Activated CD4-positive, alpha-beta memory T cell treated with anti-CD3 and anti-CD28 coated beads for 36 hours (primary cell): ENCODE measurements around the gene OXER1. TPM values are rescaled to one million over a fixed set of nuclear protein-coding genes. Genes with fewer than 3 reads are reported as not detected.

Experiments used
- CTCF ChIA-PET: fragments of 350-600 bp; sonication (Branson Sonifier 250); formaldehyde crosslinking; loops from one replicate; lab custom pipeline; 2021; ENCODE audit warnings: antibody characterized with exemption, inconsistent platforms; lab: Charles Lee
- POLR2A ChIA-PET: fragments of 350-600 bp; sonication (Branson Sonifier 250); formaldehyde crosslinking; loops from one replicate; lab custom pipeline; 2021; ENCODE audit warnings: antibody characterized with exemption; lab: Charles Lee
- DNase-seq: peaks from one replicate; pipeline ENCODE4 v3.0.0-alpha.2; 2020
- H3K27ac Mint-ChIP-seq: one replicate; pipeline ENCODE4 v1.8.0; 2021; ENCODE audit warnings: mixed read lengths
- H3K27me3 Mint-ChIP-seq: one replicate; pipeline ENCODE4 v1.8.0; 2021; ENCODE audit warnings: mixed read lengths
- H3K36me3 Mint-ChIP-seq: one replicate; pipeline ENCODE4 v1.8.0; 2021; ENCODE audit warnings: mixed read lengths
- H3K4me1 Mint-ChIP-seq: one replicate; pipeline ENCODE4 v1.8.0; 2021; ENCODE audit warnings: low read depth, mixed read lengths
- H3K4me3 Mint-ChIP-seq: one replicate; pipeline ENCODE4 v1.8.0; 2021; ENCODE audit warnings: mild to moderate bottlenecking, mixed read lengths
- H3K9me3 Mint-ChIP-seq: one replicate; pipeline ENCODE4 v1.8.0; 2021; ENCODE audit warnings: mixed read lengths
- intact Hi-C: fragments of 100-400 bp; cut with micrococcal nuclease; formaldehyde crosslinking; loops from one replicate; pipeline ENCODE4 v1.15.1; 2023
- total RNA-seq, 2 experiments: library from RNA; stranded (reverse); gene quantifications; one replicate each; pipeline ENCODE4 v1.2.3, GENCODE V29; 2021

OXER1 gene
- total RNA-seq, 2 experiments from 2014 or later: not detected

- Mint-ChIP-seq H3K4me1 (no peaks in the 10 kb centered on the region), H3K36me3 (no peaks in the 10 kb centered on the region), H3K9me3 (no peaks in the 10 kb centered on the region), H3K27ac (no peak overlapping the region), H3K27me3 (no peaks in the 10 kb centered on the region), H3K4me3 (no peak overlapping the region)
- ChIA-PET POLR2A (no interaction called here), CTCF (no interaction called here)
- DNase-seq: no peak
- intact Hi-C loops: no loop called here
These were observed 4.2 kb upstream of the OXER1 start for GRCh38 chr2:42767899-42768705.

- Mint-ChIP-seq H3K9me3 (no peaks in the 10 kb centered on the region), H3K27ac (no peak overlapping the region), H3K4me3 (no peak overlapping the region), H3K4me1 (no peaks in the 10 kb centered on the region), H3K36me3 (no peaks in the 10 kb centered on the region), H3K27me3 (no peaks in the 10 kb centered on the region)
- intact Hi-C loops: no loop called here
- CTCF ChIA-PET: no interaction called here
- DNase-seq: no peak
- POLR2A ChIA-PET: no interaction called here
These were observed 3.4 kb upstream of the OXER1 start for GRCh38 chr2:42767080-42767898.

- no peaks in the 10 kb centered on the region for H3K27me3 Mint-ChIP-seq
- no peaks in the 10 kb centered on the region for H3K9me3 Mint-ChIP-seq
- no peak overlapping the region for H3K27ac Mint-ChIP-seq
- CTCF ChIA-PET: no interaction called here
- H3K4me3 Mint-ChIP-seq: no peak overlapping the region
- POLR2A ChIA-PET: no interaction called here
- DNase-seq: no peak
- intact Hi-C loops: no loop called here
- no peaks in the 10 kb centered on the region for H3K36me3 Mint-ChIP-seq
- H3K4me1 Mint-ChIP-seq: no peaks in the 10 kb centered on the region
These were observed 1.8 kb upstream of the OXER1 start for GRCh38 chr2:42765686-42766085.

GRCh38 chr2:42764901-42765300 is 966 bp upstream of the OXER1 start:
- intact Hi-C loops: no loop called here
- Mint-ChIP-seq H3K4me1 (no peaks in the 10 kb centered on the region), H3K27ac (no peak overlapping the region), H3K9me3 (no peaks in the 10 kb centered on the region), H3K27me3 (no peaks in the 10 kb centered on the region), H3K4me3 (no peak overlapping the region), H3K36me3 (no peaks in the 10 kb centered on the region)
- ChIA-PET POLR2A (no interaction called here), CTCF (no interaction called here)
- no peak for DNase-seq

- Mint-ChIP-seq H3K4me1 (no peaks in the 10 kb centered on the region), H3K4me3 (no peak overlapping the region), H3K27ac (no peak overlapping the region), H3K36me3 (no peaks in the 10 kb centered on the region), H3K27me3 (no peaks in the 10 kb centered on the region), H3K9me3 (no peaks in the 10 kb centered on the region)
- DNase-seq: no peak
- intact Hi-C loops: no loop called here
- ChIA-PET POLR2A (no interaction called here), CTCF (interaction anchor here (0.7 kb wide), 1 partner anchor 11 kb away, joined by 3 read pairs; no protein-coding TSS in a partner anchor)
These were observed 821 bp downstream of the OXER1 start for GRCh38 chr2:42762823-42763804.

GRCh38 chr2:42762155-42762554 is 1.8 kb downstream of the OXER1 start:
- no peak for DNase-seq
- Mint-ChIP-seq H3K27me3 (no peaks in the 10 kb centered on the region), H3K4me3 (no peak overlapping the region), H3K36me3 (no peaks in the 10 kb centered on the region), H3K27ac (no peak overlapping the region), H3K4me1 (no peaks in the 10 kb centered on the region), H3K9me3 (no peaks in the 10 kb centered on the region)
- ChIA-PET CTCF (no interaction called here), POLR2A (no interaction called here)
- intact Hi-C loops: no loop called here

GRCh38 chr2:42761554-42761953 is 2.4 kb downstream of the OXER1 start:
- H3K4me1 Mint-ChIP-seq: no peaks in the 10 kb centered on the region
- H3K4me3 Mint-ChIP-seq: no peak overlapping the region
- H3K27ac Mint-ChIP-seq: no peak overlapping the region
- ChIA-PET POLR2A (no interaction called here), CTCF (no interaction called here)
- no peak for DNase-seq
- no peaks in the 10 kb centered on the region for H3K36me3 Mint-ChIP-seq
- H3K9me3 Mint-ChIP-seq: no peaks in the 10 kb centered on the region
- intact Hi-C loops: no loop called here
- no peaks in the 10 kb centered on the region for H3K27me3 Mint-ChIP-seq

GRCh38 chr2:42758751-42759150 is 5.2 kb downstream of the OXER1 start:
- POLR2A ChIA-PET: no interaction called here
- Mint-ChIP-seq H3K4me3 (no peak overlapping the region), H3K9me3 (no peaks in the 10 kb centered on the region), H3K4me1 (no peaks in the 10 kb centered on the region), H3K27ac (no peak overlapping the region), H3K27me3 (no peaks in the 10 kb centered on the region), H3K36me3 (no peaks in the 10 kb centered on the region)
- CTCF ChIA-PET: no interaction called here
- intact Hi-C loops: no loop called here
- DNase-seq: no peak

- no peak overlapping the region for H3K27ac Mint-ChIP-seq
- H3K4me1 Mint-ChIP-seq: no peaks in the 10 kb centered on the region
- no peaks in the 10 kb centered on the region for H3K27me3 Mint-ChIP-seq
- CTCF ChIA-PET: no interaction called here
- POLR2A ChIA-PET: no interaction called here
- DNase-seq: no peak
- peaks cover 2% of the 10 kb centered on the region for H3K36me3 Mint-ChIP-seq
- intact Hi-C loops: no loop called here
- no peaks in the 10 kb centered on the region for H3K9me3 Mint-ChIP-seq
- no peak overlapping the region for H3K4me3 Mint-ChIP-seq
These were observed 5.8 kb downstream of the OXER1 start for GRCh38 chr2:42757981-42758740.

GRCh38 chr2:42756966-42757513 is 6.9 kb downstream of the OXER1 start:
- CTCF ChIA-PET: interaction anchor here (0.6 kb wide), 1 partner anchor 61 kb away, joined by 3 read pairs; no protein-coding TSS in a partner anchor
- no peaks in the 10 kb centered on the region for H3K9me3 Mint-ChIP-seq
- POLR2A ChIA-PET: no interaction called here

GRCh38 chr2:42756150-42756775 is 7.7 kb downstream of the OXER1 start:
- Mint-ChIP-seq H3K9me3 (no peaks in the 10 kb centered on the region), H3K4me1 (no peaks in the 10 kb centered on the region), H3K4me3 (no peak overlapping the region), H3K36me3 (peaks cover 3% of the 10 kb centered on the region), H3K27ac (no peak overlapping the region), H3K27me3 (no peaks in the 10 kb centered on the region)
- POLR2A ChIA-PET: no interaction called here
- intact Hi-C loops: no loop called here
- CTCF ChIA-PET: no interaction called here
- DNase-seq: no peak

More at GRCh38 chr2:42756966-42757513, 6.9 kb downstream of the OXER1 start:
- Mint-ChIP-seq H3K27me3 (no peaks in the 10 kb centered on the region), H3K4me1 (no peaks in the 10 kb centered on the region), H3K27ac (no peak overlapping the region), H3K36me3 (peaks cover 3% of the 10 kb centered on the region), H3K4me3 (no peak overlapping the region)
- DNase-seq: no peak
- intact Hi-C loops: no loop called here
